A673 (cell line): ENCODE results near the gene PHACTR2.

Experiments
- CTCF ChIP-seq: fragments of 300-800, 200-600 bp; sonication (generic); conservative IDR thresholded peaks from 2 replicates; pipeline ENCODE4 v1.5.1; 2017; ENCODE audit warnings: low read depth, mild to moderate bottlenecking, antibody characterized with exemption, low read length, moderate library complexity, mixed read lengths
- EZH2 ChIP-seq: fragments of 200-600 bp; sonication (generic); IDR thresholded peaks from 2 replicates; pipeline ENCODE4 v1.6.1; 2017; ENCODE audit warnings: borderline replicate concordance, low read depth, mild to moderate bottlenecking, mixed read lengths, antibody characterized with exemption, low read length; ENCODE audit not compliant: poor library complexity, severe bottlenecking

GRCh38 chr6:143691155-143691554 lies 13.4 kb downstream of the PHACTR2 start:
- no peak for TF ChIP-seq CTCF
- no peak for TF ChIP-seq EZH2
